HG02798 (cell line): ENCODE measurements around the gene DDX46.

Experiments used
- ATAC-seq: cut with Tn5 transposase; IDR thresholded peaks from one replicate; pipeline ENCODE4 v1.9.1; 2021; ENCODE audit warnings: mild to moderate bottlenecking; ENCODE audit not compliant: unreplicated experiment, poor library complexity

Gene DDX46

DNA sequence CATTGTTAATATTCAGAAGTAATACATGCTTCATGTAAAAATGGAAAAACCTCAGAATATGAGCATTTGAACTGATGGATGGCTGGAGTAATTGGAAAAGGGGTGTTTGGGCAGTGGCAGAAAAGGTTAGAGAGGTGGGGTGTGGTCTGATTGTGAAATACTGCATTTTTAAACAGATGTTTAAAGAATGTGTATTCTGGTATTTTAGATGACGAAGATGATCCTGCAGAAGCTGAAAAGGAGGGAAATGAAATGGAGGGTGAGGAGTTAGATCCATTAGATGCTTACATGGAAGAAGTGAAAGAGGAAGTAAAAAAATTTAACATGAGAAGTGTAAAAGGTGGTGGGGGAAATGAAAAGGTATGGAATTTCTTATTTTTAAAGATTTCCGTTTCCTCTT is 18.8 kb downstream of the DDX46 start:
- no peak for ATAC-seq

- no peak for ATAC-seq
Observed at GRCh38 chr5:134784241-134784920, 25.8 kb downstream of the DDX46 start.

DNA sequence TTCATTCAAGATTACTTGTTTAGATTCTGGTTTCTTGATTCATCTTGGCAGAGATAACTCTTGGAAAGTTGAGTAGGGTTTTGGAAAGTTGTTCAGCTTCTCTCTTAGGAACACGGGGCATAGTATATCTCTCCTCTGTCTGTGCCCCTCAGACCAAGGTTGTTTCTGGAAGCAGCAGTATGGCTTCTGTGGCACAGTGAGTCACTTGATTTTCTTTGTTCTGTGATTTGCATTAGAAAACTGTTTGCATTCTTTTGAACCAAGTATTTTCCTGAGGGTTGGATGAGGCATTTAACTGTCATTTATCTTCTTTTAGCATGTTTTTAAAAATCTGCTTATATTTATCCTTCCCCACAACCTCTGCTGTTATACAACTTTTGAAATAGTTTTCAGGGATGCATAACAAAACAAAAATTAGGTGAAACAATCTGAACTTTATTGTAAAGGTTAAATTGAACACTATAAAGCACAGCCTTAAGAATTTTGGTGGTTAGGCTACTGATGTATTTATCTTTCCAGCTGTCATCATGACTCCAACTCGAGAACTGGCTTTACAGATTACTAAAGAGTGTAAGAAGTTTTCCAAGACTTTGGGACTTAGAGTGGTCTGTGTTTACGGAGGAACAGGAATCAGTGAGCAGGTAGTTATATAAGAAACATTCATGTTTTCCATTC is 26.5 kb downstream of the DDX46 start:
- ATAC-seq = no peak

- ATAC-seq = no peak
Observed at GRCh38 chr5:134787692-134788091, 29.1 kb downstream of the DDX46 start.

DNA sequence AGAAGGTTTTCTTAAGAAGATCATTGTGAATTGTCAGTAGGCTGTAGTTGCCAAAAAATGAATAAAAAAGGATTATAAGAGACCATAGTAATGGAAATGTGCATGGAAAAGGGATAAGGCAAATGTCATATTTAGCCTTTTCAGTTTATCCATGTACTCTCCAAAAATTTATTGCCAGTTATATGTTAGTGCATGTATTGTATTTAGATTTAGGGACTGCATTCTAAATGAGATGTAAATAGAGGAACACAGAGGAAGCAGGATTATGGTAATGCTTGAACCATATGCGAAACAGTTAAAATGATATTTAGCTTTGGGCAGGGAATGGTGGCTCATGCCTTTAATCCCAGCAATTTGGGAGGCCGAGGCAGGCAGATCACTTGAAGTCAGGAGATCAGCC is 33.0 kb downstream of the DDX46 start:
- ATAC-seq = no peak

GRCh38 chr5:134792286-134792685 is 33.7 kb downstream of the DDX46 start:
- ATAC-seq = no peak

- no peak for ATAC-seq
Observed at GRCh38 chr5:134793111-134793510, 34.5 kb downstream of the DDX46 start.

DNA sequence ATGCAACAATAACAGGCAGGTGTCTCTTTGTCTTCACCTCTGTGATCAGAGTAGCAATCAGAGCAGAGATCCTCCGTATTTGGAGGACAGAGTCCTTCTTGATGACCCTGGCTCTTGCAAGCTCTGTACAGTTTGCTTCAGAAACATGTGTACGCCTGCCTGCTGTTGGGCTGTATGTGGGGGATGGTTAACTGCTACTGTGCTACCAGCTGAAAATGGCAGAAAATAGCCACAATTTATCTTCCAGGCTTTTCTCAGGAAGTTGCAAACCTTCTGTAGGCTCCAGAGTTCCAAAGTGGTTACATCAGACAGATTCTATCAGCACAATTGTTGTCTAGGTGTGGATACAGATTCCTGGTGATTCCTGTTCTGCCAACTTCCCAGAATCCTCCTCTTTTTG is 35.5 kb downstream of the DDX46 start:
- ATAC-seq = no peak

GRCh38 chr5:134794819-134795218 is 36.2 kb downstream of the DDX46 start:
- no peak for ATAC-seq

- no peak for ATAC-seq
Observed at GRCh38 chr5:134798468-134798867, 39.9 kb downstream of the DDX46 start.

GRCh38 chr5:134803821-134804220 is 45.2 kb downstream of the DDX46 start:
- ATAC-seq = no peak

- ATAC-seq = no peak
Observed at GRCh38 chr5:134813407-134813806, 54.8 kb downstream of the DDX46 start.

GRCh38 chr5:134813827-134814226 is 55.2 kb downstream of the DDX46 start:
- no peak for ATAC-seq

GRCh38 chr5:134817006-134817405 is 58.4 kb downstream of the DDX46 start:
- no peak for ATAC-seq

DNA sequence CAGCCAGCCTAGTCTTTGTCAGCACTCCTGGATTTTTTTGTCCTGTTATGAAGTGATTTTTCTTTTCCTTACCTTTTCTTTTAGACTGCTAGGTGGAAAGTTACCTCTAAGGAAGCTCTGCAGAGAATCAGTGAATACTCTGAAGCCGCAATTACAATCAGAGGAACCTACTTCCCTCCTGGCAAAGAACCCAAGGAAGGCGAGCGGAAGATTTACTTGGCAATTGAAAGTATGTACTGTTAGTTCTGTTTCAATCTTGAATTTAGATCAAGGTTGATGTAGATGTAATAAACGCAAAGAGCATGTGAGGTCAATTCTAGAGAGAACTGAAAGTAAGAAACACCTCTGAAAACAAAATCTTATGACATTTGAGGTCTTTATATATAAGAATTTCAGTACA is 60.2 kb downstream of the DDX46 start:
- ATAC-seq = no peak

- ATAC-seq = no peak
Observed at GRCh38 chr5:134819407-134819963, 60.9 kb downstream of the DDX46 start.

DNA sequence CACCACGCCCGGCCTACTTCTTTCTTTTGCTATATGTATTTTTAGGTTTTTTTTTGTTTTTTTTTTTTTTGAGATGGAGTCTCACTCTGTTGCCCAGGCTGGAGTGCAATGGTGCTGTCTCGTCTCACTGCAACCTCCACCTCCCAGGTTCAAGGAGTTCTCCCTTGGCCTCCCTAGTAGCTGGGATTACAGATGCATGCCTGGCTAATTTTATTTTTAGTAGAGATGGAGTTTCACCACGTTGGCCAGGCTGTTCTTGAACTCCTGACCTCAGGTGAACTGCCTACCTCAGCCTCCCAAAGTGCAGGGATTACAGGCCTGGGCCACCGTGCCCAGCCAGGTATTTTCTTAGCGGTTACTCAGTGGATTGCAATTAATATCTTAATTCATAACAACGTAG is 63.3 kb downstream of the DDX46 start:
- no peak for ATAC-seq

DNA sequence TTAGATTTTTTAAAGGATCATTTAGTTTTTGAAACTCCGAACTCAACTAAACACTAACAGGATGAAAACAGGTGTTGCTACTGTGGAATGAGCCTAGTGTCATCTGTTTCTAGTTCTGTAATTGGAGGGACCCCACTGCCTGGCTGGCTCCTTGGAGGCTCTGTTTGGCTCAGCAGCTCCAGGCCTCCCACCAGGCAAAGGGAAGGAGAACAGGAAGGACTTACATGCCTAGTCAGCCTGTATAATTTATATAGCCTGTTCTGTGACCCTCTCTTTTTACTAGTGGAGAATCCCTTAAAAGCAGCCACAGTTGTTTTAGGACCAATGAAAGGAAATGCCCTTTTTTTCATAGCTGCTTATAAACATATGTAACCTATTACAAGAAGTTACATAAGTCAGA is 66.1 kb downstream of the DDX46 start:
- ATAC-seq = no peak

DNA sequence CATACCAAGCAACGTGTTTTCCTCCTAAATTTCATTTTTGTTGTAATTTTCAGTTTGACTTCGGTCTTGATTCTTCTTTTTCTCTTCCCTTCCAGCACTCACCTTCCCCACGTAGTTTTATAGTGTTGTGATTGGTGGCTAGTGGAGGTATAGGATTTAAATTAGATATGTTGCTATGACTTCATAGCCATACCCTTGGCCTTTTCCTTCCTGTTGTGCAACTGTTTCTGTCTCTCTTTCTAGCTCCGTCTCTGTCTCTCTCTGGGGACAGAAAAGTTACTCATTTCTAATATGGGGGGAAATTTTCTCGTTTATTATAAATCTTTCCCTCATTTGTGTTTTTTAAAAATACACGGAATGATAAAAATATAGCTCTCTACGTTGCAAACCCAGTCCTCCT is 66.6 kb downstream of the DDX46 start:
- no peak for ATAC-seq

DNA sequence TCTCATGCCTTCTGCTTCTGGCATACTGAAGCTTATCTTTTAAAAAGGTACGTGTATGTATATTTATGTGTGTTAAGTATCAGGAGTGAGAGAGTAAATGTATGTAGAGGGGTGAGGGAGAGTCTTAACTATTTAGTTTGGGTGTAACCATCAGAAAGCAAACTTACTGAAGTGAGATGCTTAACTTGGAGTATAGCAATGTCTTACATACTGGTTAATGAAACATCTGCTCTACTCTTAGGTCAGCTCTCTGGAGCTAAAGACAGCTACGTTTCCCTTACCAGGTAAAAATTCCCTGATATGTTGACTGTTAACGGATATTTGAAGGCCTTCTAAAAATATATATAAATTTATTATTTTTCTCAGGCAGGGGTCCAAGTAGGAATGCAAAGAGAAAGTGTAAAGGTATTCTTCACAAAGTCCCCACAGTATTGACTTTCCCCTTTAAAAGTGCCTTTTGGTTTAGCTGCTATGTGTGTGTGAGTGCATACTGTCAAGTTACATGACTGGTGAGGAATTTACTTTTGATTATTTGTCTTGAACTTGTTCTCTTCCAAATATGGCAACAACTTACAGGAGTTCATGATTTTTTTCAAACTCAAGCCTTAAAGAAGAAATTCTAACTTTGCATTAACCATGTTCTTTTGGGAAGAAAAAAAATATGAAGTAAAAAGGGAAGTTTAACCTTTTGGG is 74.9 kb downstream of the DDX46 start:
- no peak for ATAC-seq

DNA sequence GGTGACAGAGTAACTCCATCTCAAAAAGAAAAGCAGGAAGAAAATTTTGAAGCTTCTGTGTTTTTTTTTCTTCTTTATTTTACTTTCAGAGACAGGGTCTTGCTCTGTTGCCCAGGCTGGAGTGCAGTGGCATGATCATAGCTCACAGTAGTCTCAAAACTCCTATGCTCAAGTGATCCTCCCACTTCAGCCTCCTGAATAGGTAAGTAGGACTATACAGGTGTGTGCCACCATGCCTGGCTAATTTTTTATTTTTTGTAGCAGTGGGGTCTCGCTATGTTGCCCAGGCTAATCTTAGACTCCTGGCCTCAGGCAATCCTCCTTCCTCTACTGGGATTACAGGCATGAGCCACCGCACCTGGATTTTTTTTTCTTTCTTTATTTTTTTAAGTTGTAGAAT is 77.0 kb downstream of the DDX46 start:
- ATAC-seq = no peak
